Activated CD4-positive, alpha-beta T cell treated with anti-CD3 and anti-CD28 coated beads for 36 hours (primary cell): ENCODE results near the gene NSMF. TPM values are rescaled to one million over a fixed set of nuclear protein-coding genes. Genes with fewer than 3 reads are reported as not detected.

Source experiments
- ATAC-seq: fragments of 200-7000 bp; cut with Tn5 transposase; one replicate; pipeline ENCODE4 v1.10.0; 2021; ENCODE audit warnings: mild to moderate bottlenecking, moderate library complexity
- CTCF ChIA-PET: fragments of 350-600 bp; sonication (Branson Sonifier 250); formaldehyde crosslinking; loops from one replicate; lab custom pipeline; 2021; ENCODE audit warnings: antibody characterized with exemption; lab: Charles Lee
- POLR2A ChIA-PET: fragments of 350-600 bp; sonication (Branson Sonifier 250); formaldehyde crosslinking; loops from one replicate; lab custom pipeline; 2021; ENCODE audit warnings: antibody characterized with exemption, inconsistent platforms; lab: Charles Lee
- DNase-seq: peaks from one replicate; pipeline ENCODE4 v3.0.0-alpha.2; 2020
- H3K27ac Mint-ChIP-seq: one replicate; pipeline ENCODE4 v1.8.0; 2021; ENCODE audit warnings: mixed read lengths
- H3K27me3 Mint-ChIP-seq: one replicate; pipeline ENCODE4 v1.8.0; 2021; ENCODE audit warnings: mixed read lengths
- H3K36me3 Mint-ChIP-seq: one replicate; pipeline ENCODE4 v1.8.0; 2021; ENCODE audit warnings: low read depth, mixed read lengths
- H3K4me1 Mint-ChIP-seq: one replicate; pipeline ENCODE4 v1.8.0; 2021; ENCODE audit warnings: mixed read lengths
- H3K4me3 Mint-ChIP-seq: one replicate; pipeline ENCODE4 v1.8.0; 2021; ENCODE audit warnings: mild to moderate bottlenecking, moderate library complexity, mixed read lengths
- H3K9me3 Mint-ChIP-seq: one replicate; pipeline ENCODE4 v1.8.0; 2021; ENCODE audit warnings: low read depth, mixed read lengths
- intact Hi-C, 2 experiments: fragments of 100-400 bp; cut with DNase I in 1 of 2; cut with micrococcal nuclease in 1 of 2; formaldehyde crosslinking; loops; one replicate each; pipeline versions ENCODE4 v1.14.2 to v1.15.1; 2022 to 2024; cut with DNase I, micrococcal nuclease
- total RNA-seq, 2 experiments: library from RNA; stranded (reverse); gene quantifications; one replicate each; pipeline ENCODE4 v1.2.3, GENCODE V29; 2021

NSMF gene
- total RNA-seq, 2 experiments from 2014 or later, result 63.6 to 65.0 TPM

- H3K4me3 Mint-ChIP-seq, result no peak overlapping the region
Observed at GRCh38 chr9:137479892-137480685, 21.0 kb upstream of the NSMF start.

GRCh38 chr9:137478962-137479861, 20.1 kb upstream of the NSMF start:
- intact Hi-C loops, result no loop called here
- POLR2A ChIA-PET, result no interaction called here
- Mint-ChIP-seq H3K36me3 (peaks cover 6% of the 10 kb centered on the region), H3K27ac (no peak overlapping the region), H3K9me3 (peaks cover 11% of the 10 kb centered on the region), H3K4me1 (peaks cover 9% of the 10 kb centered on the region), H3K27me3 (no peaks in the 10 kb centered on the region), H3K4me3 (no peak overlapping the region)
- ATAC-seq (no peak), DNase-seq (no peak)
- CTCF ChIA-PET, result no interaction called here

More at GRCh38 chr9:137479892-137480685, 21.0 kb upstream of the NSMF start:
- DNase-seq, result no peak
- Mint-ChIP-seq H3K27me3 (no peaks in the 10 kb centered on the region), H3K36me3 (peaks cover 4% of the 10 kb centered on the region), H3K4me1 (peaks cover 9% of the 10 kb centered on the region), H3K27ac (no peak overlapping the region), H3K9me3 (peaks cover 8% of the 10 kb centered on the region)
- ATAC-seq, result no peak
- ChIA-PET POLR2A (no interaction called here), CTCF (no interaction called here)
- intact Hi-C loops, result no loop called here

GRCh38 chr9:137478613-137478961, 19.5 kb upstream of the NSMF start:
- no peak overlapping the region for H3K4me3 Mint-ChIP-seq
- ChIA-PET CTCF (interaction anchor here (0.7 kb wide), 1 partner anchor 112 kb away, joined by 4 read pairs; no protein-coding TSS in a partner anchor), POLR2A (no interaction called here)
- peaks cover 12% of the 10 kb centered on the region for H3K9me3 Mint-ChIP-seq
- intact Hi-C loops, result no loop called here
- peaks cover 10% of the 10 kb centered on the region for H3K36me3 Mint-ChIP-seq
- H3K27ac Mint-ChIP-seq, result no peak overlapping the region
- DNase-seq (no peak), ATAC-seq (no peak)
- H3K4me1 Mint-ChIP-seq, result peaks cover 9% of the 10 kb centered on the region
- H3K27me3 Mint-ChIP-seq, result no peaks in the 10 kb centered on the region

DNA sequence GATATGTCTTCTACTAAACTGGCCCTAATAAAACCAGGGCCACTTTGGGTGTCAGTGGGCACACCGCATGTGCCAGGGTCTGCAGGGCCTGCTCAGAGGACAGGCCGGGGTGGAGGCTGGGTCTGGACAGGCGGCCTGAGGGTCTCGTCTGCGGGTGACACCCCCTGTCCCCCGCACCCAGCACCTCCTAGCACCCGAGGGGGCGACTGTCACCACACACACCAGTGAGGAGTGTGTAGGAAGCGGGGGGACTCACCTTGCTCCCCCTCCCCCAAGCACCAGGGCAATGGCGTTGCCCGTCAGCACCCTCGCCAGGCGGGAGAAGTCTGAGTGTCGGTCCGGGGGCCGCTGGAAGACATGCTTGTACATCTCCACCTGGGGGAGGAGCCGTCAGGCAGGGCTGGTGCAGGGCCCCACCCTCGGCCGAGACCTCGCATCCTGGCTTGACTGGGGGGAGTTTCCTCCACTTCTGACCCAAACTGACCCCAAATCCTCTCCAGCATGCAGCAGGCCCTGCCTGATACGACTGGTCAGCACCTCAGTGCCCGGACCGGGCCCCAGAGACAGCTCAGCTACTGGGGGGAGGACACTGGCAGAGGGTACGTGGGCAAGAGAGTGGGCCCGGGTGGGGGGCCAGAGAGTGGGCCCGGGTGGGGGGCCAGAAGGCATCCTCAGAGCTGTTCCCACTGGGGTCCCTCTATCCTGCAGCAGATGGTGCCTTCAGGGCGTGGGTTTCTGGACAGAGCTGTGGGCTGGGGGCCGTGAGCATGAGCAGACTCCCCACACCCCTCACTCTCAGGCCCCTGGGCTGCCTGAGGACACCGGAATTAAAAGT, 18.9 kb upstream of the NSMF start:
- H3K27ac Mint-ChIP-seq, result no peak overlapping the region
- ChIA-PET POLR2A (no interaction called here), CTCF (interaction anchor here (0.7 kb wide), 1 partner anchor 112 kb away, joined by 4 read pairs; no protein-coding TSS in a partner anchor)
- peaks cover 13% of the 10 kb centered on the region for H3K36me3 Mint-ChIP-seq
- no peaks in the 10 kb centered on the region for H3K27me3 Mint-ChIP-seq
- DNase-seq (no peak), ATAC-seq (no peak)
- no peak overlapping the region for H3K4me3 Mint-ChIP-seq
- peaks cover 9% of the 10 kb centered on the region for H3K4me1 Mint-ChIP-seq
- H3K9me3 Mint-ChIP-seq, result peaks cover 12% of the 10 kb centered on the region
- intact Hi-C loops, result no loop called here

DNA sequence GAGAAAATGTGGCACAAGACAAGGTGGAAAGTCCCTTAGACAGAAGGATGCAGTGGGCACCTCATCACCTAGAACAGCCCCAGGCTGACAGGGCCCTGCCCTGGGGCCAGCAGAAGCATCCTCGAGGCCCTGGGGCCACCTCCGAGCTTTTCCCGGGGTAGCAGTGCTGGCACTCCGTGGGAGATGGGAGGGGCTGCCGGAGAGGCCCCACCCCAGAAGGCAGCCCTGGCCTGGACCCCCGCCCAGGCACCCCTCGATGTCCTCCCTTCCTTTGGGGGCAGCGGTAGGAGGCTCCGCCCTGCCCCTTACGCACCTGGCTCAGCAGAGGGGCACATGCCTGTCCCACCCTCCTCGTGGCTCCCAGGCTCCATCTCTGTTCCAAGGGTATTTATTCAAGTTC, 17.7 kb upstream of the NSMF start:
- ATAC-seq (no peak), DNase-seq (no peak)
- ChIA-PET POLR2A (no interaction called here), CTCF (no interaction called here)
- Mint-ChIP-seq H3K27me3 (no peaks in the 10 kb centered on the region), H3K36me3 (peaks cover 16% of the 10 kb centered on the region), H3K9me3 (peaks cover 12% of the 10 kb centered on the region), H3K27ac (no peak overlapping the region), H3K4me1 (peaks cover 4% of the 10 kb centered on the region), H3K4me3 (no peak overlapping the region)
- intact Hi-C loops, result no loop called here

GRCh38 chr9:137475666-137476065, 16.5 kb upstream of the NSMF start:
- intact Hi-C loops, result no loop called here
- Mint-ChIP-seq H3K9me3 (peaks cover 12% of the 10 kb centered on the region), H3K4me3 (no peak overlapping the region), H3K4me1 (peaks cover 2% of the 10 kb centered on the region), H3K27ac (no peak overlapping the region), H3K36me3 (peaks cover 16% of the 10 kb centered on the region), H3K27me3 (no peaks in the 10 kb centered on the region)
- ATAC-seq, result no peak
- ChIA-PET CTCF (no interaction called here), POLR2A (no interaction called here)
- DNase-seq, result no peak

DNA sequence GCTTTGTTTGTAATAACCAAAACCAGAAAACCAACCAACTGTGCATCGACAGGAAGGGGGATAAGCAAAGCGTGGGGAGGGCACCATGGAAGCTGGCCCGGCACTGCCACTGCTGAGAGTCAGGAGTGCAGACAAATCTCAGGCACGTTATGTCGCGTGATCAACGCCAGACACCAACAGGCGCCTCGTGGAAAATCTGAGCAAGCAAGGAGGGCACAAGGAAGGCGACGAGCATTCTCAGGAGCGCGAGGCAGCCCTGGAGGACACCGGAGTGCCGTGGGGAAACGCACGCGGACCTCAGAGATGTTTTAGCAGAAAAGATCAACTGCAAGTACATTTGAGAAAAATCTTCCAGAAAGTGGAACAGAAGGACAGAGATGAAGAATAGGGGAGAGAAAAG, 15.1 kb upstream of the NSMF start:
- DNase-seq (no peak), ATAC-seq (no peak)
- CTCF ChIA-PET, result interaction anchor here (0.6 kb wide), 1 partner anchor 35 kb away, joined by 3 read pairs; no protein-coding TSS in a partner anchor
- no peak overlapping the region for H3K4me3 Mint-ChIP-seq
- no peak overlapping the region for H3K27ac Mint-ChIP-seq
- H3K36me3 Mint-ChIP-seq, result peaks cover 16% of the 10 kb centered on the region
- peaks cover 5% of the 10 kb centered on the region for H3K4me1 Mint-ChIP-seq
- intact Hi-C loops, result no loop called here
- POLR2A ChIA-PET, result no interaction called here
- peaks cover under 1% of the 10 kb centered on the region for H3K27me3 Mint-ChIP-seq
- H3K9me3 Mint-ChIP-seq, result peaks cover 12% of the 10 kb centered on the region

DNA sequence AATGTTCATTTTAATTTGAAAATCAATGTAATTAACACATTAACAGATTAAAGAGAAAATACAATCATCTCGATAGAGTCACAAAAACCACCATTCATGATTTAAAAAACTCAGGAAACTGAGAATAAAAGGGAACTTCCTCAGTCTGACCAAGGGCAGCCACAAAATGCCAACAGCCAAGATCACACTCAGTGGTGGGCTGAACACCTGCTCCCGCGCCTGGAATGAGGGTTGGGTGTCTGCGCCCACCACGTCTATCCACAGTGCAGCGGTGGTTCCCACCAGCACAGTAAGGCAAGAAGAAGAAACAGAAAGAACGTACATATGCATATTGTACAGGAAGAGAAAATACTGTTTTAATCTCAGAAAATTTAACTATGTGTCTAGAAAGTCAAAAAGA, 11.7 kb upstream of the NSMF start:
- Mint-ChIP-seq H3K9me3 (peaks cover 7% of the 10 kb centered on the region), H3K4me3 (no peak overlapping the region), H3K27me3 (peaks cover 4% of the 10 kb centered on the region), H3K27ac (no peak overlapping the region), H3K4me1 (peaks cover 5% of the 10 kb centered on the region), H3K36me3 (peaks cover 14% of the 10 kb centered on the region)
- ATAC-seq (no peak), DNase-seq (no peak)
- intact Hi-C loops, result no loop called here
- POLR2A ChIA-PET, result no interaction called here
- CTCF ChIA-PET, result interaction anchor here (1.3 to 2.0 kb wide), 2 partner anchors 11 to 64 kb away, joined by 5 to 7 read pairs; partner anchors contain the start of gene NSMF

- intact Hi-C loops, result no loop called here
- no peak for DNase-seq
- Mint-ChIP-seq H3K4me1 (peaks cover 7% of the 10 kb centered on the region), H3K36me3 (peaks cover 2% of the 10 kb centered on the region), H3K9me3 (no peaks in the 10 kb centered on the region), H3K27me3 (peaks cover 4% of the 10 kb centered on the region), H3K27ac (no peak overlapping the region), H3K4me3 (no peak overlapping the region)
- POLR2A ChIA-PET, result no interaction called here
- no peak for ATAC-seq
- CTCF ChIA-PET, result no interaction called here
Observed at GRCh38 chr9:137467896-137468295, 8.8 kb upstream of the NSMF start.

- H3K4me1 Mint-ChIP-seq, result peaks cover 9% of the 10 kb centered on the region
- DNase-seq, result no peak
- peaks cover 4% of the 10 kb centered on the region for H3K27me3 Mint-ChIP-seq
- ChIA-PET POLR2A (no interaction called here), CTCF (no interaction called here)
- no peak for ATAC-seq
- intact Hi-C loops, result no loop called here
- H3K9me3 Mint-ChIP-seq, result no peaks in the 10 kb centered on the region
- no peaks in the 10 kb centered on the region for H3K36me3 Mint-ChIP-seq
- H3K4me3 Mint-ChIP-seq, result no peak overlapping the region
- no peak overlapping the region for H3K27ac Mint-ChIP-seq
Observed at GRCh38 chr9:137467161-137467581, 8.0 kb upstream of the NSMF start.
